Ovary (tissue), 9 donors: ENCODE data around the gene EMC10. TPM values are rescaled to one million over a fixed set of nuclear protein-coding genes. Genes with fewer than 3 reads are reported as not detected.

Experiments
- DNase-seq, 5 donors: peaks; one replicate each; pipeline ENCODE4 v3.0.0-alpha.2; 2019 to 2020
- H3K27ac ChIP-seq, 2 donors: fragments of 200-600 bp; one replicate each; pipeline versions ENCODE4 v1.5.1 to v1.8.0; 2019 to 2022
- H3K27me3 ChIP-seq: fragments of 200-600 bp; one replicate; pipeline ENCODE4 v1.8.0; 2022
- H3K36me3 ChIP-seq: fragments of 200-600 bp; sonication (generic); one replicate; pipeline ENCODE4 v1.5.1; 2019
- H3K4me1 ChIP-seq: one replicate; pipeline ENCODE4 v1.8.1; 2013; ENCODE audit warnings: mild to moderate bottlenecking, moderate library complexity; ENCODE audit not compliant: insufficient read depth
- H3K4me3 ChIP-seq: fragments of 200-600 bp; sonication (generic); one replicate; pipeline ENCODE4 v1.5.1; 2017
- H3K9me3 ChIP-seq, 2 donors: fragments of 200-600 bp in 1 of 2; sonication (generic) in 1 of 2; one replicate each; pipeline versions ENCODE4 v1.5.1 to v1.8.1; 2013 to 2019; ENCODE audit warnings: mild to moderate bottlenecking in 1 of 2, moderate library complexity in 1 of 2
- CTCF ChIP-seq, 3 donors: fragments of 450-650 bp in 2 of 3; fragments of 200-600 bp in 1 of 3; IDR thresholded peaks; one replicate each; pipeline versions ENCODE4 v1.5.1 to v1.8.0; 2016 to 2022; ENCODE audit warnings: antibody characterized with exemption in 3 of 3, mild to moderate bottlenecking in 1 of 3
- EP300 ChIP-seq: sonication (generic); formaldehyde crosslinking; IDR thresholded peaks from one replicate; pipeline ENCODE4 v1.6.1; 2017; ENCODE audit warnings: antibody characterized with exemption
- POLR2A ChIP-seq: fragments of 450-650 bp; IDR thresholded peaks from one replicate; pipeline ENCODE4 v1.6.1; 2017; ENCODE audit warnings: antibody characterized with exemption, mild to moderate bottlenecking, moderate library complexity
- WGBS, 3 donors: extraction: QIAGEN DNeasy Blood & Tissue Kit in 1 of 3; methylation state at CpG; one replicate each; pipeline versions ENCODE4 v1.1.5 to v1.1.7; 2013 to 2017; 5-methylcytosine and 5-hydroxymethylcytosine counted together
- intact Hi-C, 4 donors: fragments of 100-400 bp; cut with DNase I; formaldehyde crosslinking; loops; one replicate each; pipeline versions ENCODE4 v1.11.0 to v1.15.1; 2022 to 2023
- polyA plus RNA-seq, 2 donors: library from polyadenylated mRNA; stranded (reverse); fragments of 200-250 nt in 1 of 2; fragments of 350-450 nt in 1 of 2; fragmentation: Illumina TruSeq in 1 of 2; extraction: RNeasy Lipid Tissue Mini Kit (QIAGEN cat#74804) in 1 of 2; gene quantifications; one replicate each; pipeline ENCODE4 v1.2.3, GENCODE V29; 2013 to 2014
- total RNA-seq, 7 donors: library from RNA; depleted of rRNA in 2 of 7; stranded (reverse); fragments of >200 nt in 2 of 7; fragmentation: NEBNext Ultra II Directional in 3 of 7; extraction: Animal tissue kit (Norgen Biotek cat#: 25700) in 3 of 7; gene quantifications; one replicate each; pipeline versions ENCODE4 v1.1.0 to v1.2.4, GENCODE V29; 2016 to 2023
- donor health status: DM: no; HTN: no; CAD: no; lungs with moderate emphysema.
- donor health status: DM: no; HTN: no; CAD: no.
- donor health status: Bipolar disorder and iron deficiency.
- donor health status: DM: yes; HTN: yes; CAD: no.
- donor health status: DM: no; HTN: no; CAD: no.
- donor health status: DM: yes; HTN: yes; CAD: no.

The EMC10 gene
- total and polyA plus RNA-seq, 9 donors: 27.6 to 132 (median 96.7) TPM

DNA sequence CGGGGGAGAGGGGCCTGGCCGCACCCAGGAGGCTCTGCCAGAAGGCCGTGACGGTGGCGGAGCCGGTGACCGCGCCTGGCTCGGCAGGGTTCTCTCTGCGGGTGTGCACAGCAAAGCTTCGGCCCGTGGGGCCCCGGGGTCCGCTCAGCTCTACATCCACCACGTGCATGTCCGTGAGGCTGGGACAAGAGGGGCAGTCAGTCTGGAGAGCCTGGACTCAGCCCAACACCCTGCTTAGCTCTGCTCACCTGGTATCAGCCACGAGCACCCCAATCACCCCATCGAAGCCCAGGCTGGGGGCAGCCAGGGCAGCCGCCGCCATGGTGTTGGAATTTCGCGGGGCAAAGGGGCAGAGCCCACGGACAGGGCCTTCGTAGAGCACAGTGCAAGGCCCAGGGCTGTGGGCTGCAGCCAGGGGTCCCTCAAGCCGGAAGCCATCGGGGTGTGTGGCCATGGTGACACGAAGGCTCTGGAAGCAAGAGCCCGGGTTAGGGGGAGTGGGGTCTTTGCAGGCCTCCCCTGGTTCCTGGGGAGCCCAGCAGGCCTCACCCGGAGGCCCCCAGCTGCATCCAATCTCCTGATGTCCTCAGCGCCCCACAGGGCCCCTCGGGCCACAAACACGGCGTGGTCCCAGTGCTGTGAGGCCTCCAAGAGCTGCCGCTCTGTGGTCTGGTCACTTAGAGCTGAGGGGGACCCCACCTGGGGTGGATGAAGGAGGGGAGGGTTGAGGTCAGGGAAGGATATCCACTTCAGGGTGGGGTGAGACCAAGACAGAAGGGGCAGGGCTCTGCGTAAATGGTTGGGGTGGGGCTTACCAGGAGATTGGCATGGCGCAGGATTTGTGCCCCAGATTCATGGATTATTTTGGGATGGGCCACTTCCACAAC is 36.0 kb downstream of the EMC10 start:
- 76 to 79% (median 78%) methylated on average over 32 to 36 of the region's 36 CpGs for WGBS, 3 donors
- peaks cover 6% of the 10 kb centered on the region for H3K4me1 ChIP-seq
- no peaks in the 10 kb centered on the region for H3K36me3 ChIP-seq
- DNase-seq: peak in 3 of 5 donors; percentile 59 to 68 (median 61)
- H3K27ac ChIP-seq: peak overlapping the region in 1 of 2 donors; percentile 65
- intact Hi-C loops: loop anchor here in 3 of 4 donors (5.0 to 10.0 kb wide), 3 partner anchors 160 to 350 kb away; partner anchors contain the start of genes ACP4 (in 1 of the 3) and IZUMO2 (in 1 of the 3)
- H3K4me3 ChIP-seq: peak overlapping the region; percentile 52
- TF ChIP-seq CTCF (IDR thresholded peaks at IDR 0.05) (no peak), EP300 (no peak), POLR2A (no peak)
- H3K9me3 ChIP-seq: no peaks in the 10 kb centered on the region
- no peaks in the 10 kb centered on the region for H3K27me3 ChIP-seq

- DNase-seq: no peak
- Histone ChIP-seq H3K27me3 (no peaks in the 10 kb centered on the region), H3K9me3 (no peaks in the 10 kb centered on the region), H3K4me3 (no peak overlapping the region), H3K27ac (no peak overlapping the region), H3K4me1 (peaks cover 6% of the 10 kb centered on the region), H3K36me3 (no peaks in the 10 kb centered on the region)
- TF ChIP-seq EP300: no peak
- no peak for TF ChIP-seq CTCF (IDR thresholded peaks at IDR 0.05)
- no peak for TF ChIP-seq POLR2A
- intact Hi-C loops: loop anchor here in 3 of 4 donors (5.0 to 10.0 kb wide), 3 partner anchors 161 to 351 kb away; partner anchors contain the start of genes ACP4 (in 1 of the 3) and IZUMO2 (in 1 of the 3)
- WGBS, 3 donors: 50 to 53% (median 53%) methylated on average over 12 of the region's 12 CpGs
Observed at GRCh38 chr19:50512999-50513745, 36.9 kb downstream of the EMC10 start.

DNA sequence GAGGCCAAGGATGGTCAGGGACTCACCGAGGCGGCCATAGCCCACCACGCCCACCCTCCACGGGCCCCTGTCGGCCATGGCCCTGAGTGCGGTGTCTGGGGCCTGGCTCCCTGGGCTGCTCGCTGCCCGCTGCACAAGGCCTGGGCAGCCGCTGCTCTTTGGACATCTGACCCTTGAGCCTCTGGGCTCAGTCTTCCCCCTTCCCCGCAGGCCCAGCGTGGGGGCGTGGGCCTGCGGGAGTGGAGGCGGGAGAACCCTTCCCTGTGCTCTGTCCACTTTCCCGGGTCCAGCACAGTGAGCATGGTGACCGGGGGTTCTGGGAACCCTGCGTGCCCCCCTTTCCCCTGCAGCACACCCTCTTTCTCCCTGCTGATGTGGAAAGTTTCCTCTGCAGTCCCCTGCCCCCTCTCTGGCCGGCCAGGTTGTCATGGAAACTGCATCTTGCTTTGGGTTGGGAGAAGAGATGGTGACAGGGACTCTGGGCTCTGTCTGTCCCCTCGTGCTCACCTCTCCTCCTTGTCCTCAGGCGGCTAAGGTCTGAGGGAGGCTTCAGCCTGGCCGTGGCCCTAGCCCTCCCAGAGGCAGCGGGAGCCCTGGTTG is 37.5 kb downstream of the EMC10 start, which contains the start of gene ASPDH:
Gene ASPDH (minus strand): TSS at position 168 of the 600 bp plus-strand sequence. CDS start 90 bp downstream, at position 78.
- peaks cover 6% of the 10 kb centered on the region for H3K4me1 ChIP-seq
- no peaks in the 10 kb centered on the region for H3K36me3 ChIP-seq
- DNase-seq: no peak
- 18 to 33% (median 21%) methylated on average over 20 to 22 of the region's 22 CpGs for WGBS, 3 donors
- no peak within 1 kb of the TSS for H3K27ac ChIP-seq
- H3K4me3 ChIP-seq: no peak within 1 kb of the TSS
- H3K9me3 ChIP-seq: no peaks in the 10 kb centered on the region
- TF ChIP-seq POLR2A (no peak), CTCF (IDR thresholded peaks at IDR 0.05) (no peak), EP300 (no peak)
- intact Hi-C loops: loop anchor here in 3 of 4 donors (5.0 to 10.0 kb wide), 3 partner anchors 162 to 352 kb away; partner anchors contain the start of genes ACP4 (in 1 of the 3) and IZUMO2 (in 1 of the 3)
- H3K27me3 ChIP-seq: no peaks in the 10 kb centered on the region
